ENCODE measurements around the gene GPATCH8. TPM values are rescaled to one million over a fixed set of nuclear protein-coding genes. Genes with fewer than 3 reads are reported as not detected.
"Not testable (repeated sequence)": the region's sequence is repeated elsewhere in the genome, so short reads cannot be mapped to it uniquely, and the experiment has no call there.

Gene GPATCH8
- total RNA-seq, 6 experiments from 2014 or later = 23.4 to 30.0 (median 27.1) TPM

DNA sequence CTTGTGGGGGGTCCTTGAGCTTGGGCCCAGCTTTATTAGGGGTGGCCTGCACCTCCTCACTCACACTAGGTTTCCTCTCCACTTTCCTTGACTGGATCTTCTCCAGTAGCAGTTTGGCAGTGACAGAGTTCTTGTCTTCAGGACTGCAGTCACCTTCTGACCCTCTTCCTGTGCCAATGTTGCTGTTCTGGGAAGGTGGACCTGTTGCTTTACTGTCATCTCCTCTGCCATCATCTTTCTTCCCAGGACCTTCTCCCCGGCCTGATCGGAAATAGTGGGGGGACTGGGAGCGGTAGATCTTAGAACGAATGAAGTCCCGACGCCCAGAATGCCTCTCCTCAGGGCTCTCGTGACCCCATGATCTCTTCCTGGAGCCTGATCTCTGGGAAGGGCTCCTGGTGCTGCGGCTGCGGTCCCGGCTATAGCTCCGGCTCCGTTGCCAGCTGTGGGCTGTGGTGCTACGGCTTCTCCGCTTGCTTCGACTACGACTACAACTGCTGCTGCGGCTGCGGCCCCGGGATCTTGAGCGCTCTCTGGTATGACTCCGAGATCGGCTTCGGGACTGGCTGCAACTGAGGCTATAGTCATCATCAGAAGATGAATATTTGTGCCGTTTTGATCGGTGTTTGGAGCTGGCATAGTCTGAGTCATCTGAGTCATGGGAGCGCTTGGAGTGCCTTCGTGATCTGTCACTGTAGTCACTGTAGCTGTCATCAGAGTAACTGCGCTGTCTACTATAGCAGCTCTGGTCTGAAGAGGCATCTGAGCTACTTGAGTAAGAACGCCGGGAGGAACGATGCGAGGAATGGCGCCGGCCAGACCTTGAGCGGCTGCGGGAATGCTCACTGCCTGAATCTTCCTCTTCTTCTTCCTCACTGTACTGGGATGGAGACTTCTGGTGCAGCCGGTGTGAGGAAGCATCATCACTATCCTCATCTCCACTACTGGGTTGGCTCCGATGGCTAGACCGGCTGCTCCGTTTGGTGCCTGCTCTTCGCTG, 104.2 kb downstream of the GPATCH8 start:
- Mint-ChIP-seq H3K4me3 (no peak overlapping the region), H3K36me3 (ENCODE audit: low read depth) (peaks cover 18% of the 10 kb centered on the region), H3K27ac (no peak overlapping the region), H3K4me1 (ENCODE audit: low read depth) (no peaks in the 10 kb centered on the region), H3K9me3 (no peaks in the 10 kb centered on the region), H3K27me3 (ENCODE audit: insufficient read depth) (no peaks in the 10 kb centered on the region; the same call in 1 of the 2 replicates)
- no peak for DNase-seq
- TF ChIP-seq, protein P1, sequence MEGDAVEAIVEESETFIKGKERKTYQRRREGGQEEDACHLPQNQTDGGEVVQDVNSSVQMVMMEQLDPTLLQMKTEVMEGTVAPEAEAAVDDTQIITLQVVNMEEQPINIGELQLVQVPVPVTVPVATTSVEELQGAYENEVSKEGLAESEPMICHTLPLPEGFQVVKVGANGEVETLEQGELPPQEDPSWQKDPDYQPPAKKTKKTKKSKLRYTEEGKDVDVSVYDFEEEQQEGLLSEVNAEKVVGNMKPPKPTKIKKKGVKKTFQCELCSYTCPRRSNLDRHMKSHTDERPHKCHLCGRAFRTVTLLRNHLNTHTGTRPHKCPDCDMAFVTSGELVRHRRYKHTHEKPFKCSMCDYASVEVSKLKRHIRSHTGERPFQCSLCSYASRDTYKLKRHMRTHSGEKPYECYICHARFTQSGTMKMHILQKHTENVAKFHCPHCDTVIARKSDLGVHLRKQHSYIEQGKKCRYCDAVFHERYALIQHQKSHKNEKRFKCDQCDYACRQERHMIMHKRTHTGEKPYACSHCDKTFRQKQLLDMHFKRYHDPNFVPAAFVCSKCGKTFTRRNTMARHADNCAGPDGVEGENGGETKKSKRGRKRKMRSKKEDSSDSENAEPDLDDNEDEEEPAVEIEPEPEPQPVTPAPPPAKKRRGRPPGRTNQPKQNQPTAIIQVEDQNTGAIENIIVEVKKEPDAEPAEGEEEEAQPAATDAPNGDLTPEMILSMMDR (IDR thresholded peaks at IDR 0.05) = no peak

DNA sequence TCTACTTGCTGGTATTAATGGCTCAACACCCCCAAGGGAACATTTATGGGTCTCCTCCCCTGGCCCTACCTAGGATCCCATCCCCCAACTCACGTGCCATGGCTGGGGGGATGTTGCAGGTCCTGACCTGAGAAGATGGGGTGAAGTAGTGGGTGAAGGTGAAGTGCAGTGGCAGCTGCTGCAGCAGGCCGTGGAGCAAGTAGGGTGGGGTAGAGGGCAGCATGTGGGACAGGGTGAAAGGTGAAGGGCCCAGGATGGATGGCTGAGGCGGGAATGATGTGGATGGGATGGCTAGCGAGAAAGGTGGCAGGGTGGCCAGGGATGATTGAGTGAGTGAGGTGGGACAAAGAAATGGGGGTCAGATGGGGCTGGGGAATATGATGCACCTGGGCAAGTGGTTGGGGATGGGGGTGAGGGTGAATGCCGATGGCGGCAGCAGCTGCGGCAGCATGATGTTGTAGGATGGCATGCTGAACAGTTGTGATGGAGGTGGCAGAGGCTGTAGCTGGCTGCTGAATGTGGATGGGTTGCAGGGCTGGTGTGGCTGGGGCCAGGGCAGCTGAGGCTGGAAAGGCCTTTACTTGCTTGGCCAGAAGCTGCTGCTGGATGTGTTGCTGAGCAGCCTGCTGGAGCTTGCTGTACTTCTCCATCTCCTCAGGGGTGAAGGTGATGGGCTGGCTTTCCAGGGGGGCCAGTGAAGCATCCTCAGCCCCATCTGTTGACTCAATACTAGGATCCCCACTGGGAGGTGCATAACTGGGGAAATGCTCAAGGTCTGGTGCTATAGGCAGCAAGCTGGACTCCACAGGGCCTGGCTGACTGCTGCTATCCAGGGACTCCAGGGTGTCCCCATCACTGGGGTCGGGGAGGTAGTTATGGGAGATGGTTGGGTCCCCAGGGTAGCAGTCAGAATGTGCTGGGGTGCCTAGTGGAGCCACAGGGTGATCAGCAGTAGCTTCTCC, 105.4 kb downstream of the GPATCH8 start:
- DNase-seq = no peak
- H3K4me3 Mint-ChIP-seq = no peak overlapping the region
- H3K27ac Mint-ChIP-seq = no peak overlapping the region
- H3K9me3 Mint-ChIP-seq = no peaks in the 10 kb centered on the region
- peaks cover 18% of the 10 kb centered on the region for H3K36me3 Mint-ChIP-seq (ENCODE audit: low read depth)
- no peaks in the 10 kb centered on the region; the same call in 1 of the 2 replicates for H3K27me3 Mint-ChIP-seq (ENCODE audit: insufficient read depth)
- TF ChIP-seq, protein P1 (IDR thresholded peaks at IDR 0.05) = no peak
- H3K4me1 Mint-ChIP-seq (ENCODE audit: low read depth) = no peaks in the 10 kb centered on the region

DNA sequence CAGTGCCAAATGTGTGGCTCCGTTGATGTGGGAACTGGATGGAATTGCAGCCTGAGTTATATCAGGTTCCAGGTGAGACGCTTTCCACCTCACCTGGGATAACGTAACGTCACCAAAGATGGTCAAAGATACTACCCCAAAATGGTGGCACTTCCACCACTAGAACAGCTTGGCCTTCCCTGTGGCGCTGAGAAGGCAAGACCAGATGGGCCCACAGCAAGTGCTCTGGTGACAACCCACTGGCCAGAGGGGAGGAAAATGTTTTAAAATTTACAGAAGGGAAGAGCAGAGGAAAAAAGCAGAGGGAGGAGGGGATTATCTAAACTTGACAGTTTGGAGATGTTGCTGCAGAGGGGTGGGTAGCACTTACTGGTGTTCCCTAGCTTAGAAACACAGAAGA, 106.3 kb downstream of the GPATCH8 start:
- H3K36me3 Mint-ChIP-seq (ENCODE audit: low read depth) = peaks cover 18% of the 10 kb centered on the region
- no peak overlapping the region for H3K27ac Mint-ChIP-seq
- H3K27me3 Mint-ChIP-seq (ENCODE audit: insufficient read depth) = no peaks in the 10 kb centered on the region; the same call in 1 of the 2 replicates
- H3K4me1 Mint-ChIP-seq (ENCODE audit: low read depth) = no peaks in the 10 kb centered on the region
- DNase-seq = no peak
- H3K9me3 Mint-ChIP-seq = no peaks in the 10 kb centered on the region
- H3K4me3 Mint-ChIP-seq = no peak overlapping the region
- TF ChIP-seq, protein P1 (IDR thresholded peaks at IDR 0.05) = no peak

DNA sequence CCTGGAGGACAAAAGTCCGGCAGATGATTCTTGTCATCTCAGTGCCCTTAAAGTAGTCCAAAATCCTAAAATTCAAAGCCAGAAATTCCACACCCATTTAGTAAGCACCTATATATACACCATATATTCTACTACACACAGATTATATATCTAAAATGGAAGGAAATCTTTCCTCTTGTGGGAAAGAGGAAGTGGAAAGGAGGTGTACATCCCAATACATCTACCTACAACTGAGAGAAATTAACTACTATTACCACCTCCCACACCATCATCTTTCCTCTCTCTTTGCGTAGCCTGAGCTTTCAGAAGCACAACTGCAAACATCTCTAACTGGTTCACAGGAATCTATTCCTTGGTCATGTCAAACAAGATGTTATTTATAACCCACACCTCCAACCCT, 108.4 kb downstream of the GPATCH8 start:
- TF ChIP-seq, protein P1 (IDR thresholded peaks at IDR 0.05) = no peak
- H3K27ac Mint-ChIP-seq = no peak overlapping the region
- H3K4me3 Mint-ChIP-seq = no peak overlapping the region

DNA sequence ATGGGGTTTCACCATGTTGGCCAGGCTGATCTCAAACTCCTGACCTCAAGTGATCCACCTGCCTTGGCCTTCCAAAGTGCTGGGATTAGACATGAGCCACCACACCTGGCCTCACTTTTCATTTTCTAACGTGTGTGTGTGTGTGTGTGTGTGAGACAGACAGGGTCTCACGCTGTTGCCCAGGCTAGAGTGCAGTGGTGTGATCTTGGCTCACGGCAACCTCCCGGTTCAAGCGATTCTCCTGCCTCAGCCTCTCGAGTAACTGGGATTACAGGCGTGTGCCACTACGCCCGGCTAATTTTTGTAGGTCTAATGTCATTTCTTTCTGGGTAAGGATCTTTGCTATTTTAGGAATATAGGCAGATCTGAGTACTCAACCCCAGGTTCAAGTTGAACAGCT, 109.1 kb downstream of the GPATCH8 start:
- H3K4me1 Mint-ChIP-seq (ENCODE audit: low read depth); H3K27me3 Mint-ChIP-seq (ENCODE audit: insufficient read depth); H3K4me3 Mint-ChIP-seq; H3K9me3 Mint-ChIP-seq; H3K36me3 Mint-ChIP-seq (ENCODE audit: low read depth); H3K27ac Mint-ChIP-seq; DNase-seq: not testable (repeated sequence)

More for the DNA sequence above, 108.4 kb downstream of the GPATCH8 start:
- DNase-seq = no peak
- Mint-ChIP-seq H3K9me3 (no peaks in the 10 kb centered on the region), H3K4me1 (ENCODE audit: low read depth) (no peaks in the 10 kb centered on the region), H3K36me3 (ENCODE audit: low read depth) (peaks cover 12% of the 10 kb centered on the region), H3K27me3 (ENCODE audit: insufficient read depth) (no peaks in the 10 kb centered on the region; the same call in none of the 2 replicates)

All from HFFc6 (cell line).